Measurements from ENCODE around the gene MRO.

The MRO gene

GRCh38 chr18:50832754-50833153 lies 12.9 kb upstream of the MRO start:
- no peak for DNase-seq

DNA sequence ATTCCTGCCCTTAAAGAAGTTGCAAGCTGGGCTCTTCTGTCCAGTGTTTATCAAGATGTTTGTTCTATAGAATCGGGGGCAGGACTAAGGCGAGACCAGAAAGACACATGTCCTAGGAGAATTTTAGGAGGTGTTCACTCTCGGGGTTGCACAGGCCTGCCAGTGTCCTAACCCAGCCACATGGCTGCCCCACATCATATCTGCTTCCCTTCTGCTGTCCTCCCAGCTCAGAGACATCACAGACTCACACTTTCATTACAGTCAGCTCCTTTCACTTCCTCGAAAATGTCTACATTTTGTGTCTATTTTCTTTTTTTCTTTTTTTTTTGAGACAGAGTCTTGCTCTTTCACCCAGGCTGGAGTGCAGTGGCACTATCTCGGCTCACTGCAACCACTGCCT lies 10.7 kb upstream of the MRO start:
- DNase-seq: no peak

DNA sequence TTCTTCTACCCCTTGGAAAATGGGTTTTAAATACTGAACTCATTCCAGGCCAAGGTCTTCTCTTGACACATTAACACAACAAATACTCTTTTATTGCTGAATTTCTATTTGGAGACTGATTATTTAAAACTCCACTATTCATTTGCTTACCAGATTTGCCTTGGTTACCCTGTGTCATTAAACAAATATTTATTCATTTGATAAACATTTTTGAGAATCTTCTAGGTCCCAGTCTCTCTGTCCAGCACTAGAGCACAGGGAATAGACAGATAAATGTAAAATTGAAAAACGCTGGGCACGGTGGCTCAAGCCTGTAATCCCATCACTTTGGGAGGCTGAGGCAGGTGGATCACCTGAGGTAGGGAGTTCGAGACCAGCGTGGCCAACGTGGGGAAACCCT lies 9.8 kb upstream of the MRO start:
- no peak for DNase-seq

GRCh38 chr18:50826027-50826426 lies 6.2 kb upstream of the MRO start:
- no peak for DNase-seq

- no peak for DNase-seq
Observed at GRCh38 chr18:50825621-50826020, 5.8 kb upstream of the MRO start.

GRCh38 chr18:50822756-50823155 lies 2.9 kb upstream of the MRO start:
- DNase-seq: no peak

DNA sequence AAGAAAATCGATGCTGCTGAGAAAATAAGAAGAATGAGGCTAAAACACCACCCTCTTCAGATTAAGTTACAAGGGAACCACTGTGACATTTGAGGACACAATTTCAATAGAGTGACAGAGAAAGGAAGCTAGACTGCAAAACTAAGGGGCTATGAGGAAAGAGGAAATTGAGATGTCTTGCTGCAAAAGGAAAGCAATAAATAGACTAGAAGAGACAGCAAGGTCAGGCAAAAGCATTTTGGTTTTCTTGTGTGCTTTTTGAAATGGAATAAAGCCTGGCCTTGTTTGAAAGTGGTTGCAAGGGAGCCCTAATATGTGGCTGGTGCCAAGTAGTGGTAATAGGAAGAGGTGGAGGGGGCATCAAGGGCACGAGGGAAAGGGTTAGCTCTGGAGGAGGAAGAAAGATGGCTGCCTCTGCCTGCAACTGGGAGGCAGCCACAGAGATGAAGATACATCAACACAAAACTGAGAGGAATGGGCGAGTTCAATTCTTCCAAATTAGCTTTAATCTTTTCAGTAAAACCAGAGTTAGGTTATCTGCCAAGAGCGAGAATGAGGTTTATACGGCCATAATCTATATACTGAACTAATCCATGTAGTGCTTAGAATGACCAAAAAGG lies 1.2 kb upstream of the MRO start:
- no peak for DNase-seq

DNA sequence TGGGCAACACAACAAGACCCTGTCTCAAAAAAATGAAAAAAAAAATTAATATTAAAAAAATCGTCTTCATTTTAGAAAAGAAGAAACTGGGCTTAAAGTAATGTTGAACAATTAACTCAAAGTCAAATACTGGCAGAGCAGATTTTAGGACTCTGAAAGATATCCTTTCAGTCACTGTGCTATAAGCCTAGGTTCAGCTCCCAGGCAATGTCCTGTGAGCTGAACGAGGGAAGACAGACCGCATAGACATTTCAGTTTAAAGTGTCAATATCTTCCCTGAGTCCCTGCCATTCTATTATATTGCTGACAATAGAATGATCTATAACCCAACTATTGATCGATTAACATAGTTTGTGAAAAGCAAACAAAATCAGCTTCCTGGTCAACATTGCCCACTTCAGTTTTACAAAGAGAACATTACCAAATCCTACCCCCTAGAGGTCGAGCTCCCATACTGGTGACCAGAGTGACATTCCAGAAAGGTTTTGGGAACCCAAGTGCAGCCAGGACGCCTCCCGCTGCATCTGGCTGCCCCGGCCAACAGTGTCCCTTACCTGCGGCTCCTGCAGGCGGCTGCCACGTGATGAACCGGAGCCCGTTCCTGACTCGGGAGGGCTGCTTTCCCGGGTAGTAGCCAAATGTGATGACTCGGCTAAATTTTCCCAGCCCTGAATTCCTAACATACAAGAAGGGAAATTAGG lies 639 bp downstream of the MRO start:
- DNase-seq: peak; percentile 34

GRCh38 chr18:50816419-50817166 lies 3.2 kb downstream of the MRO start:
- no peak for DNase-seq

GRCh38 chr18:50814395-50814794 lies 5.4 kb downstream of the MRO start:
- DNase-seq: no peak

DNA sequence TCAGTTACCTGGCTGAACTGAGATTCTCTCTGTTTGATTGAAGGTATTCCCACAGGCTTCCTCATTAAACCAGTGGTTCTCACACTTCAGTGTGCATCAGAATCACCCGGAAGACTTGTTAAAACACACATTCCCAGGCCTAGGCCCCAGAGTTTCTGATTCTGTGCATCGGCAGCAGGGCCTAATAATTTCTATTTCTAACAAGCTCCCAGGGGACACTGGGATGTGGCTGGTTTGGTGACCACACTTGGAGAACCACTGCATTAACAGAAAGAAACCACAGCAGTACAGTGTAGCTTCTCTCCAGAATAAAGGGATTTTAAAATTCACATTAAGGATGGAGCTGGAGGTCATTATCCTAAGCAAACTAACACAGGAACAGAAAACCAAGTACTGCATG lies 6.5 kb downstream of the MRO start:
- DNase-seq: no peak

DNA sequence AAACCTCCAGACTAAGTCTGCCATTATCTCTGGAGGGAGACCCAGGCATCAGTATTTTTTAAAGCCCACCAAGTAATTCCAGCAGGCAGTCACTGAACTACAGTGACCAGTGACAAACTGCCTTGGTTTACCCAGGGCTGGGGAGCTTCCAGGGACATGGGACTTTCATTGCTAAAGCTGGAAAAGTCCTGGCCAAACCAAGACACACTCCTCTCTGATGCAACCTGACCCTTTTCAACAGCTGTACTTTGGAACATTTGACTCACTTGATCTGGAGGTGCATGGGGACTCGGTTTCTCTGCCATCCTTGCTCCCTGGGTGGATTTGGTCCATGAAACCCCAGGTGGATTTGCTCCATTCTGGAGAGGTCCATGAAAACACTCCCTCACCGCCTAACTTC lies 7.0 kb downstream of the MRO start:
- DNase-seq: no peak

GRCh38 chr18:50807176-50807575 lies 12.6 kb downstream of the MRO start:
- DNase-seq: no peak

GRCh38 chr18:50806208-50806616 lies 13.6 kb downstream of the MRO start:
- no peak for DNase-seq

DNA sequence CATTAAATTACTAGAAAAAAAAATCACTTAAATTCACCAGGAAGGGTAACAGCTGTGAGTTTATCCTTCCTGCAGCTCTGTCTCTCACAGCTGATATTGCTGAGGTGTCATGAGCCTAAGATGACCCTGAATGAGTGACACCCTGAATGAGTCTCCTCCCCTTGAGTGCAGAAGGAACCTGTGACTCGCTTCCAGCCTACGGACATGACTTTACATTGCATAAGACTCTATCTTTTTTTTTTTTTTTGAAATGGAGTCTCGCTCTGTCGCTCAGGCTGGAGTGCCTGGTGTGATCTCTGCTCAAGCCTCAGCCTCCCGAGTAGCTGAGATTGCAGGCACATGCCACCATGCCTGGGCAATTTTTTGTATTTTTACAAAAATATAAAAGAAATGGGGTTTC lies 14.1 kb downstream of the MRO start:
- no peak for DNase-seq

DNA sequence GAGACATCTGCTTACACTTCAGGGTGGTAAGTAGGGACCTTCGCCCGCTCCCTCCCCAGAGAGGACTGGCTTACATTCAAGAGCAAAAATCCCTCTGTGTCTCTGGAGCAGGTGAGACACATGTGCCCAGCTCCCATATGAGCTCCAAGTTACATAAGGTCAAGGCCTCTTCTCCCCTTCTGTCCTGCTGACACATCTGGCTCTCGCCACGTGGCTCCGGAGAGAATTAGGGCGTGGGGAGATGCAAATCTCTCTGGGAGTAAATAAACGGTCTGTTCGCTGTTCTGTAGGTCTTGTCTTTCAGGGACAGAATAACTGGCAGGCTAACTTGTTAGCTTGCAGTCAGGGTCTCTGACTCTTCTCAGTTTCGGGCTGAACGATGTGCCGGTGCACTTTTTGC lies 16.2 kb downstream of the MRO start:
- DNase-seq: no peak

DNA sequence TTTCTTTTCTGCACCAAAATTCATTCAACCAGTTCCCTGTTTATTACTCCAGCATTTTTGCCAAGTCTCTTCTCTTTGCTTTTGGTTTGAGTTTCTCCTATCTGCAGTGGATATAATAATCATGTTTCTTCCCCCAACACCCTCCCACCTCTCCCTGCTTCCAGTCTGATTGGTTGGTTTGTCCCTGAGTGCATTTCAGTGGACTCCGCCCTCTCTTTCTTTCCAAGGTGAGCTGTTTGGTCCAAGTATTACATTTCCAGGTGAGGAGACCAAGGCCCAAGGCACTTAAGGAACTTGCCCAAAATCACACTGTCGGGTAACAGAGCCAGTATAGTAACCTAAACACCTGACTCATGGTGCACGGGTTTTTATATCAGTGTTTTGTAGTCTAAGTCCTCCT lies 17.7 kb downstream of the MRO start:
- DNase-seq: no peak

GRCh38 chr18:50797142-50797541 lies 22.7 kb downstream of the MRO start:
- DNase-seq: no peak

GRCh38 chr18:50796495-50796894 lies 23.3 kb downstream of the MRO start:
- no peak for DNase-seq

GRCh38 chr18:50793641-50794565 lies 25.9 kb downstream of the MRO start:
- DNase-seq: no peak

DNA sequence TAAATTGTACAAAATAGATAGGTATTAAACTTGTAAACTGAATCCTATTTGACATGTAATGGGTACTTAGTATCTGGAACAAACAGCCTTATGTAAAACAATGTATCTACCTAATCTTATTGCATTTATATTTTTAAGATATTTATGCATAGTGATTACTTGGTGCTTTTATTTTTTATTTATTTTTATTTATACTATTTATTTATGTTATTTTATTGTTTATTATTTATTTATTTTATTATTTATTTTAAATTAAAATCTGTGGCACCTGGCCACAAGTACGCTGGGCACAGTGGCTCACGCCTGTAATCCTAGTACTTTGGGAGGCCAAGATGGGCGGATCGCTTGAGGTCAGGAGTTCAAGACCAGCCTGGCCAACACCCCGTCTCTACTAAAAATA lies 26.9 kb downstream of the MRO start:
- DNase-seq: no peak

GRCh38 chr18:50791599-50792438 lies 28.0 kb downstream of the MRO start:
- no peak for DNase-seq
